Smooth muscle cell (in vitro differentiated cells): ENCODE measurements around the gene ACRV1. TPM values are rescaled to one million over a fixed set of nuclear protein-coding genes. Genes with fewer than 3 reads are reported as not detected.
"Not testable (repeated sequence)": the region's sequence is repeated elsewhere in the genome, so short reads cannot be mapped to it uniquely, and the experiment has no call there.

Experiments used
- DNase-seq: peaks from one replicate; lab custom pipeline; 2025; ENCODE audit not compliant: unreplicated experiment; lab: John Stamatoyannopoulos, UW
- H2AFZ ChIP-seq: fragments of 200-600 bp; sonication (generic); 2 replicates; pipeline ENCODE4 v1.6.0; 2016; ENCODE audit warnings: antibody characterized with exemption, low read depth, mild to moderate bottlenecking
- H3F3A ChIP-seq: fragments of 200-600 bp; sonication (generic); 2 replicates; pipeline ENCODE4 v1.6.0; 2017; ENCODE audit warnings: antibody characterized with exemption, low read depth
- H3K27ac ChIP-seq: fragments of 200-600 bp; sonication (generic); 2 replicates; pipeline ENCODE4 v1.5.1; 2016; ENCODE audit warnings: low read depth, mild to moderate bottlenecking
- H3K27me3 ChIP-seq: fragments of 200-600 bp; sonication (generic); 2 replicates; pipeline ENCODE4 v1.6.1; 2016; ENCODE audit warnings: low read depth, mild to moderate bottlenecking
- H3K36me3 ChIP-seq: fragments of 200-600 bp; sonication (generic); 2 replicates; pipeline ENCODE4 v1.5.1; 2016; ENCODE audit warnings: low read depth
- H3K4me1 ChIP-seq: fragments of 200-600 bp; sonication (generic); 2 replicates; pipeline ENCODE4 v1.5.1; 2016; ENCODE audit warnings: low read depth
- H3K4me2 ChIP-seq: fragments of 200-600 bp; sonication (generic); 2 replicates; pipeline ENCODE4 v1.6.0; 2016; ENCODE audit warnings: mild to moderate bottlenecking
- H3K4me3 ChIP-seq: fragments of 200-600 bp; sonication (generic); 2 replicates; pipeline ENCODE4 v1.5.1; 2016; ENCODE audit warnings: mild to moderate bottlenecking
- H3K79me2 ChIP-seq: fragments of 200-600 bp; sonication (generic); 2 replicates; pipeline ENCODE4 v1.6.0; 2016; ENCODE audit warnings: low read depth, mild to moderate bottlenecking
- H3K9ac ChIP-seq: fragments of 200-600 bp; sonication (generic); 2 replicates; pipeline ENCODE4 v1.6.0; 2016; ENCODE audit warnings: low read depth
- H3K9me3 ChIP-seq: fragments of 200-600 bp; sonication (generic); replicated peaks from 2 replicates; pipeline ENCODE4 v1.5.1; 2016; ENCODE audit warnings: low read depth
- H4K20me1 ChIP-seq: fragments of 200-600 bp; sonication (generic); 2 replicates; pipeline ENCODE4 v1.6.0; 2016; ENCODE audit warnings: low read depth
- WGBS: methylation state at CpG from one replicate; pipeline ENCODE4 v1.1.7; 2016; ENCODE audit warnings: low lambda C conversion rate; 5-methylcytosine and 5-hydroxymethylcytosine counted together
- polyA plus RNA-seq: library from polyadenylated mRNA; unstranded; fragments of >200 nt; fragmentation: Nextera tagmentation; extraction: Ambion mirVana; gene quantifications from 2 replicates; pipeline ENCODE4 v1.2.1, GENCODE V29; 2016
- total RNA-seq: library from RNA; depleted of rRNA; stranded (reverse); fragments of >200 nt; gene quantifications from 2 replicates; pipeline ENCODE4 v1.2.3, GENCODE V29; 2014
- TF ChIP-seq, protein P1 (sequence below): fragments of 200-600 bp; sonication (generic); IDR thresholded peaks from 2 replicates; pipeline ENCODE4 v1.5.1; 2017; ENCODE audit warnings: borderline replicate concordance, mild to moderate bottlenecking, antibody characterized with exemption; ENCODE audit not compliant: insufficient read depth, poor library complexity, severe bottlenecking

The ACRV1 gene
- total RNA-seq, result not detected in 2 replicates
- 0.25 and 0.37 TPM in 2 replicates for polyA plus RNA-seq

DNA sequence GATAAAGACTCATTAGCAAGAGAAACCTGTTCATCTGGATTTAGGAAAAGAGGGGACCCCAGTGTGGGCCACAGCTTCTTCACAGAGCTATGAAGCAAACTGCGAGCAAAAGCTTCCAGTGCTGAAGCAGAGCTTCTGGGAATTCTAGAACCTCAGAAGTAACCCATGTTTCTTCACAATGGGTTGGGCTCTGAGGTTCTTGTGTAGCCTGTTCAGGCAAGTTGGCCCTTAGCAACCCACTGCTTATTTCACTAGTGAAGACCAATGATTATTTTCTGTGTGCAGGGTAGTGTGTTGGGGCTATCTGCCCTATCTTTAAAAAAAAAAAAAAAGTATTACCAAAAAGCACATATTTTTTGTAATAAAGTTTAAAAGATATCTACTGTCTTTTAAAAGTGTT is at the start of gene ACRV1:
TSS of gene ACRV1 (minus strand) at position 101 of the 400 bp plus-strand sequence. CDS start at position 34, 67 bp downstream.
- Histone ChIP-seq H3K4me3 (no peak within 1 kb of the TSS), H3K79me2 (no peaks in the 10 kb centered on the region), H3F3A (no peaks in the 10 kb centered on the region), H2AFZ (no peak within 1 kb of the TSS), H3K9me3 (no peaks in the 10 kb centered on the region), H3K36me3 (no peaks in the 10 kb centered on the region), H3K9ac (no peak within 1 kb of the TSS), H3K4me2 (no peak within 1 kb of the TSS), H3K4me1 (no peaks in the 10 kb centered on the region), H3K27ac (no peak within 1 kb of the TSS), H3K27me3 (no peaks in the 10 kb centered on the region), H4K20me1 (no peaks in the 10 kb centered on the region)
- 79% methylated on average over 1 of the region's 1 CpG for WGBS
- TF ChIP-seq, protein P1, sequence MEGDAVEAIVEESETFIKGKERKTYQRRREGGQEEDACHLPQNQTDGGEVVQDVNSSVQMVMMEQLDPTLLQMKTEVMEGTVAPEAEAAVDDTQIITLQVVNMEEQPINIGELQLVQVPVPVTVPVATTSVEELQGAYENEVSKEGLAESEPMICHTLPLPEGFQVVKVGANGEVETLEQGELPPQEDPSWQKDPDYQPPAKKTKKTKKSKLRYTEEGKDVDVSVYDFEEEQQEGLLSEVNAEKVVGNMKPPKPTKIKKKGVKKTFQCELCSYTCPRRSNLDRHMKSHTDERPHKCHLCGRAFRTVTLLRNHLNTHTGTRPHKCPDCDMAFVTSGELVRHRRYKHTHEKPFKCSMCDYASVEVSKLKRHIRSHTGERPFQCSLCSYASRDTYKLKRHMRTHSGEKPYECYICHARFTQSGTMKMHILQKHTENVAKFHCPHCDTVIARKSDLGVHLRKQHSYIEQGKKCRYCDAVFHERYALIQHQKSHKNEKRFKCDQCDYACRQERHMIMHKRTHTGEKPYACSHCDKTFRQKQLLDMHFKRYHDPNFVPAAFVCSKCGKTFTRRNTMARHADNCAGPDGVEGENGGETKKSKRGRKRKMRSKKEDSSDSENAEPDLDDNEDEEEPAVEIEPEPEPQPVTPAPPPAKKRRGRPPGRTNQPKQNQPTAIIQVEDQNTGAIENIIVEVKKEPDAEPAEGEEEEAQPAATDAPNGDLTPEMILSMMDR, result no peak
- DNase-seq, result no peak

GRCh38 chr11:125728969-125729368 is 48.3 kb upstream of the ACRV1 start:
- H3K9me3 ChIP-seq, result no peaks in the 10 kb centered on the region
- H3K27me3 ChIP-seq, result no peaks in the 10 kb centered on the region
- no peak overlapping the region for H3K27ac ChIP-seq
- no peak overlapping the region for H2AFZ ChIP-seq
- no peaks in the 10 kb centered on the region for H3K36me3 ChIP-seq
- H3K4me1 ChIP-seq, result no peaks in the 10 kb centered on the region
- no peak for DNase-seq
- WGBS, result 85% methylated on average over 3 of the region's 3 CpGs
- H3K9ac ChIP-seq, result no peak overlapping the region
- H3K4me2 ChIP-seq, result no peak overlapping the region
- no peaks in the 10 kb centered on the region for H3K79me2 ChIP-seq
- H3F3A ChIP-seq, result no peaks in the 10 kb centered on the region
- no peaks in the 10 kb centered on the region for H4K20me1 ChIP-seq
- TF ChIP-seq, protein P1, result no peak
- H3K4me3 ChIP-seq, result no peak overlapping the region

DNA sequence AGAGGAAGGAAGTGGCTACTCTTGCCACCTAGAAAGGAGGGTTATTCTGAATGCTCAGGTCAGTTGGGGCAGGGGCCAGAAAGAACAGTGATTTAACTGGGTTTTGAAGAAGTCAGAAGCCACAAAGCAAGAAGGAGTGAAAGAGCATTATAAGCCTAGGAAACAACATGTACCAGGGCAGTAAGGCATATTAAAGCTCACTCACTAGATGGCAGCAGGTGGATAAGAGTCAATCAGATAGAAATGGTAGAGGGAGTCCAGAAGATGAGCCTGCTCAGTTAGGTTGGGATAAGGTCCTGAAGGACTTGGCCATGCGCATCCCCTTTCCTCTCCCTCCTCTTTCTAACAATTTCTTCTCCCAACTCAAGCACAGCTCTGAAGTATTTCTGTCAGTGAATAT is 43.5 kb upstream of the ACRV1 start:
- Histone ChIP-seq H3K27me3 (no peaks in the 10 kb centered on the region), H3K79me2 (no peaks in the 10 kb centered on the region), H2AFZ (no peak overlapping the region), H3K4me1 (no peaks in the 10 kb centered on the region), H3K9ac (no peak overlapping the region), H3K9me3 (no peaks in the 10 kb centered on the region), H3F3A (no peaks in the 10 kb centered on the region), H3K4me2 (no peak overlapping the region), H3K27ac (no peak overlapping the region), H3K4me3 (no peak overlapping the region), H3K36me3 (no peaks in the 10 kb centered on the region), H4K20me1 (no peaks in the 10 kb centered on the region)
- no peak for DNase-seq
- 75% methylated on average over 1 of the region's 1 CpG for WGBS
- TF ChIP-seq, protein P1, result no peak

- H3F3A ChIP-seq, result no peaks in the 10 kb centered on the region
- no peaks in the 10 kb centered on the region for H3K79me2 ChIP-seq
- no peaks in the 10 kb centered on the region for H3K27me3 ChIP-seq
- no peak for DNase-seq
- no peak overlapping the region for H3K4me3 ChIP-seq
- H3K9me3 ChIP-seq, result no peaks in the 10 kb centered on the region
- H3K36me3 ChIP-seq, result no peaks in the 10 kb centered on the region
- no peaks in the 10 kb centered on the region for H4K20me1 ChIP-seq
- no peak overlapping the region for H2AFZ ChIP-seq
- no peaks in the 10 kb centered on the region for H3K4me1 ChIP-seq
- no peak overlapping the region for H3K27ac ChIP-seq
- no peak overlapping the region for H3K4me2 ChIP-seq
- TF ChIP-seq, protein P1, result no peak
- 82% methylated on average over 6 of the region's 6 CpGs for WGBS
- no peak overlapping the region for H3K9ac ChIP-seq
Measured at GRCh38 chr11:125720781-125721180, 40.1 kb upstream of the ACRV1 start.

- H3K27ac ChIP-seq, H3K4me2 ChIP-seq, H3K4me3 ChIP-seq, H3K36me3 ChIP-seq, H3K9me3 ChIP-seq, H4K20me1 ChIP-seq, H3K27me3 ChIP-seq, H3K79me2 ChIP-seq, DNase-seq, H3F3A ChIP-seq, H2AFZ ChIP-seq, H3K4me1 ChIP-seq, H3K9ac ChIP-seq: not testable (repeated sequence)
- WGBS, result 92% methylated on average over 17 of the region's 24 CpGs
Measured at GRCh38 chr11:125704686-125705085, 24.0 kb upstream of the ACRV1 start.
